Ureter (tissue), 1 donor: ENCODE results near the gene ELMOD3. TPM values are rescaled to one million over a fixed set of nuclear protein-coding genes. Genes with fewer than 3 reads are reported as not detected.
"Not testable (repeated sequence)": the region's sequence is repeated elsewhere in the genome, so short reads cannot be mapped to it uniquely, and the experiment has no call there.

Experiments
- DNase-seq: peaks from one replicate; pipeline ENCODE4 v3.0.0-alpha.2; 2020; ENCODE audit warnings: low spot score
- total RNA-seq: library from RNA; stranded (reverse); gene quantifications from one replicate; pipeline ENCODE4 v1.2.4, GENCODE V29; 2023
- donor health status: DM: yes; HTN: yes; CAD: no.

Gene ELMOD3
- total RNA-seq, 1 donor from 2014 or later = 23.3 TPM

GRCh38 chr2:85329181-85329651, 25.4 kb upstream of the ELMOD3 start:
- DNase-seq = no peak

DNA sequence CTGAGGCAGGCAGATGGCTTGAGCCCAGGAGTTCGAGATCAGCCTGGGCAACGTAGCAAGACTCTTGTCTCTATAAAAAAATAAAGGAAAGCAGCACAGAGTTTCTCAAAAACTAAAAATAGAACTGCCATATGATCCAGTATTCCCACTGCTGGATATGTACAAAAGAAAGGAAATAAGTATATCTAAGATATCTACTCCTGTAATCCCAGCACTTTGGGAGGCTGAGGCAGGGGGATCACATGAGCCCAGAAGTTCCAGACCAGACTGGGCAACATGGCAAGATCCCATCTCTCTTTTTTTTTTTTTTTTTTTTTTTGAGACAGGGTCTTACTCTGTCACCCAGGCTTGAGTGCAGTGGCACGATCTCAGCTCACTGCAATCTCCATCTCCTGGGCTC, 24.9 kb upstream of the ELMOD3 start:
- not testable (repeated sequence) for DNase-seq

DNA sequence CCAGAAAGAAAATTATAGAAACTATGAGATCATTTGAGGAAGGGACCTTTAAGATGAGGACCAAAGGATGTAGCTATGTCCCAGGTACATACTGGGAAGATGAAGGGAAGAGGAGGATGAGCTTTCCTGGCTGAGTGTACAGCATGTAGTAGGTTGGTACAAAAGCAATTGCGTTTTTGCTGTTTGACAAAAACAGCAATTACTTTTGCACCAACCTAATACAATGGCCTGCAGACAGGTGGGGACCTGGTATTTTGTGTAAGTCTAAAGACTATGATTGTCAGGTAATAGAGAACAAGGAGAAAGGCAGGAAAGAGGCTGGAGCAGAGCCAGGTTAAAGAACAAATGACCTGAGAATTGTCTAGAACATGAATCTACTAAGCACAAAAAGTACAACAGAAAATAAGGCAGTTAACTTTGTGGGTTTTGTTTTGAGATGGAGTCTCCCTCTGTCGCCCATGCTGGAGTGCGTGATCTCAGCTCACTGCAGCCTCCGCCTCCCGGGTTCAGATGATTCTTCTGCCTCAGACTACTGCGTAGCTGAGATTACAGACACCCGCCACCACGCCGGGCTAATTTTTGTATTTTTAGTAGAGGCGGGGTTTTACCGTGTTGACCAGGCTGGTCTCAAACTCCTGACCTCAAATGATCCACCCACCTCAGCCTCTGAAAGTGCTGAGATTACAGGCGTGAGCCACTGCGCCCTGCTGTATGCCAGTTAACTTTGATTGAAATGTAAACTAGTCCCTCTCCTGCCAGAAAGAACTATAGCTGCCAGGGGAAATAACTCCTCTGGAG, 23.5 kb upstream of the ELMOD3 start:
- no peak for DNase-seq

- DNase-seq = not testable (repeated sequence)
Observed at GRCh38 chr2:85333877-85334276, 20.7 kb upstream of the ELMOD3 start.

DNA sequence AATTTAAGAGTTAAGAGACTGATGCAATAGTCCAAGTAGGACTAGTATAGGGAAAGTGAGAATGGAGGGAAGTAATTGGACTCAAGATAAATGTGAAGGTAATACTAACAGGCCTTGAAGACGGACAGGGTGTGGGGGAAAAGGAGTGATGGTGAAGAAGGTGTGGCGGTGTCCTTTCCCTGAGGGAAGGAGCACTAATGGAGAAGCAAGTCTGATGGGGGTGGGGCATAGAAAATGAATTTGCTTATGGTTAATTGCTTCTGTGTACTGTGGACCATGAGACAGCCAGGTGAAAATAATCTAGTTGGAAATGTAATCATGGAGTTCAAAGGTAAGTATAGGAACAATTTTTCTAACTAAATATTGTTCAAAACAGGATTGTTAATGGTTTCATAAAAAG, 19.6 kb upstream of the ELMOD3 start:
- no peak for DNase-seq

- no peak for DNase-seq
Observed at GRCh38 chr2:85340034-85340892, 14.3 kb upstream of the ELMOD3 start.

DNA sequence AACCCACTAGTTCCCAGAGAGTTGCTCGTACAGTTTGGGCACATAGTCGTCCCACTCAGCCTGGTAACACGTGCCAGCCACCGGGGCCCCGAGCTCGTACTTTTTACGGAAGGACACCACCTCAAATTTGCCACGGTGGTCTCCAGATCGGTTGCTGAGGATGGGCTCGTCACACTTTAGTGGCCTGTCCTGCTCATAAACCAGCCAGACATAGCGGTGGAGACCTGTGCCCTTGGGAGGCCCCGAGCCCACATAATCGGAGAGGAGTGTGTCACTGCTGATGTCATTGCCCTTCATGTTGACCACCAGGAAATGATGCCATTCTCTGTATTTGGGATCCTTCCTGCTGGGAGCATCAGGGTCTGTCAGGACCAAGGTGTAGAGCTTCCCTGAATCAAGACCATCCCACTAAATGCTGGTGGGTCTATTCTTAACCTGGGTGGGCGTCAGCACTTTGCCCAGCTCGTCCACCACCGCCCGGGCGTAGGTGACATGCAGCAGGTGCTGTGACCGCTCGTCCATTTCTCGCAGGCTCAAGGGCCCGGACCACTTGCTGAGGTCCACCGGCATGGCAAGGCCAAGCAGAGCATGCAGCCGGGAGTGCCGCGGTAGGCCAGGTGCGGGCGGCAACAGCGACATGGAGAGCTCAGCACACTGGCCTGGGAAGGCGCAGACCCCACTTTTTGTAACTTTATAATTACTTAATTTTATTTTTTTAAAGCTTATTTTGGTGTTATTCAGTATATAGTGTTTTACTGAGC, 13.1 kb upstream of the ELMOD3 start:
- no peak for DNase-seq

DNA sequence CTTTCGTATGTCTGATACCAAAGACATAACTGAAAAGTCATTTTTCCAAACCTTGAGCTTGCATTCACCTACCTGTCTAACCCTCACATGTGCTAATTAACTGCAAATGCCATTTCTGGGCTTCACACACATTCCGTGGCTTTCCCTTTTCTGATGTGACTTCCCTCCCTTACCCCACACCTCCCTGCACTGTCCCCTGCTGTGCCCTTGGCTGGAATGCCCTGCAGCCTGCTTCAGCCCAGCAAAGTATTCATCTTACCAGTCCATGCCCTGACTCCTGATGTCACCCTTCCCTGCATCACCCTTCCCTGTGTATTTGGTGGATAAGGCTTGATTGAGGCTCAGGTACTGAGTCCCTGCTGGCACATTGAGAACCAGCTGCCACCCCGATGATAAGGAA, 12.4 kb upstream of the ELMOD3 start:
- no peak for DNase-seq

DNA sequence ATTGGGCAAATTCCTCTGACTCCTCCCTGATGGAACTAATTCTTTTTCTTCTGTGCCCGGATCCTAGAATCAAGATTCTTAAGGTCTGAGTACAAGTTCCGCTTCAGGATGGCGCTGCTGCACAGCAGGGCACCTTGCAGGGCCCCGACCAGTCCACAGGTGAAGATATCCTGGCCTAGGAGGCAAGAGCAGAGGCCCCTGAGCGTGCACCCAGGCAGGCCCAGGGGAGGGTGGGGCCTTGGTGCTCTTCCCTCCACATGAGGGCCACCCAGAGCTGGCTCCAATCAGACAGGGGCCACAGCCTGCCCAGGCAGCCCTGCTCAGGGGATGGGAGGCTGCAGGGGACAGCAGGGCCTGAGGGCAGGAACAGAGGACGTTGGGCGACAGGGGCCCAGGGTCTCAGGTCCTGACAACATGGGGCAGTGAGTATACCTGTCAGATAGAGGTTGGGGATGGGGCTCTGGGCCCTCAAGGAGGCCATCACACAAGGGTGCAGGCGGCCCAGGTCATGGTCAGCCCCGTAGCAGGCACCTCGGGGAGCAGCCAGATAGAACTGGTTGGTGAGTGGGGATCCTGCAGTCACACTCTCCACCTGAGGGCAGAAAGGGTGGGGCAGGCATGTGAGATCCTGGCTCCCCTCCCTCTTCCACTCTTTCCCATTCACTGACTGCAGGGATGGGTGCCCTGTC, 11.2 kb upstream of the ELMOD3 start:
- DNase-seq = not testable (repeated sequence)

- no peak for DNase-seq
Observed at GRCh38 chr2:85344356-85344954, 10.1 kb upstream of the ELMOD3 start.

DNA sequence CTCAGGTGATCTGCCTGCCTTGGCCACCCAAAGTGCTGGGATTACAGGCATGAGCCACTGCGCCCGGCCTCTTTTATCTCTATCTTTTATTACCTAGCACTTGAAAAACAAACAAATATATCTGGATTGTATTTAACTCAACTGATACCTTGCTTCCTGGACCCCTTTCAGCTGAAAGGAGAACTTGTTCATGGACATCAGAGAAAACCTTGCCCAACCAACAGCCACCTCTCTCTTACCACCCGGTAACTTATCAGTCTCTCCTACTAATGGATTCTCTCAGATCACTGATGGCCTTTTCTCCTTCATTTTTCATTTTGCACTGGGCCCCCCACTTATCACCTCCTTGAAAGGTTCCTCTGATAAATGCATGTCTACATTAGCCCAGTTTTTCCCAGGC, 7.0 kb upstream of the ELMOD3 start:
- no peak for DNase-seq

GRCh38 chr2:85353876-85354285, 688 bp upstream of the ELMOD3 start:
- no peak for DNase-seq

DNA sequence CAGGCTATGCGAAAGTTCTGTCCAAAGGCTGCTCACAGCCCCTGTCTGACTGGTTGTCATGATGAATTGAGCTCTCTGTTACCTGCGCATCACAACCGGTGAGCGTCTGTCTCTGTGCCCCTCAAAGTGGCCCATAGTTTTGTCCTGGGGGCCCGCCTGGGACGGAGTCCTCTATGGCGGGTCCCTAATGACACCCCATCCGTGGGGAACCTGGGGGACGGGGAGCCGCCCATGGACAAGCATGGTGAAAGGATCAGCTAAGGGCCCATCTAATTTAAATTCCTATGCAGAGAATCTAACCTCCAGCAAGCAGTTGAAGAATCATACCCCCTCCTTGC, 473 bp downstream of the ELMOD3 start:
- no peak for DNase-seq

GRCh38 chr2:85355521-85355920, 952 bp downstream of the ELMOD3 start:
- DNase-seq = no peak

GRCh38 chr2:85356186-85356585, 1.6 kb downstream of the ELMOD3 start:
- DNase-seq = no peak

GRCh38 chr2:85357736-85358135, 3.2 kb downstream of the ELMOD3 start:
- DNase-seq = no peak

- not testable (repeated sequence) for DNase-seq
Observed at GRCh38 chr2:85362653-85363387, 8.3 kb downstream of the ELMOD3 start.

DNA sequence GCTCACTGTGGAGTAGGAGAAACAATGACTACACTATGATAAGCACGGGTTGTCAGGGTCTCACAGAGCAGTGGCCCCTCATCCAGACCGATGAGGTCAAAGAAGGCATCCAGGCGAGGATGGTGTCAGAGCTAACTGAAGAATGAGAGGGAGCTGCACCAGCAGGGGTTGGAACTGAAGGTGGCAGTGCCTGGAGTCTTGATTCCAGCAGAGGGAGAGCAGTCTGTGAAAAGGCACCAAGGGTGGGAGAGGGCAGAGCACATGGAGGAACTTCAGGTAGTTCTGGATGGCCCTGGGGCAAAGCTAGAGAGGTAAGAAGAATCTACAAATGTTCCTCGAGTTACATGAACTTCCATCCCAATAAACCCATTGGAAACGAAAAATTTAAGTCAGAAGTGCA, 12.6 kb downstream of the ELMOD3 start:
- no peak for DNase-seq

GRCh38 chr2:85368921-85369320, 14.4 kb downstream of the ELMOD3 start:
- DNase-seq = no peak

DNA sequence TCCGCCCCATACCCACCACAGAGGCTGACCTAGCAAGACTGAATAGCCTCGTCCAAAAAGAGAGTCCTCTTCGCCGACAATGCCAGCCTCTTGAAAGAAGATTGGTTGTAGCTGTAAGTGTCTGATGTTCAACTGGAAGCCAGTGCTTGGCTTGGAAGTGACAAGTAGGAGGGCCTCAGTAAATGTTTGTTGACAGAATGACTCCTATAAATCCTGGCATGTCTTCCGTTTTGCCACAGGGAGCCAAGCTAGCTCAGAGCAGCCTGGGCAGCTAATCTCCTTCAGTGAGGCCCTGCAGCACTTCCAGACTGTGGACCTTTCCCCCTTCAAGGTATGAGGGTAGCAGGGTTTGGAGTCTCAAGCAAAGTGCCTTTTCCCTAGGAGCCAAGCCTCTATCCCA, 14.9 kb downstream of the ELMOD3 start:
- no peak for DNase-seq

GRCh38 chr2:85371045-85371444, 16.5 kb downstream of the ELMOD3 start:
- no peak for DNase-seq
